Fibroblast of villous mesenchyme (primary cell): ENCODE data around the gene SYT1. TPM values are rescaled to one million over a fixed set of nuclear protein-coding genes. Genes with fewer than 3 reads are reported as not detected.

ENCODE experiments used
- DNase-seq: peaks from one replicate; pipeline ENCODE4 v3.0.0-alpha.2; 2010; ENCODE audit warnings: low read depth
- H3K4me3 ChIP-seq: 2 replicates; pipeline ENCODE4 v1.5.1; 2011; ENCODE audit warnings: low read depth, mild to moderate bottlenecking, low read length
- total RNA-seq: library from RNA; depleted of rRNA; stranded (reverse); fragments of >200 nt; gene quantifications from 2 replicates; pipeline ENCODE4 v1.2.3, GENCODE V29; 2012
- TF ChIP-seq, protein P1 (sequence below): IDR thresholded peaks from 2 replicates; pipeline ENCODE4 v1.5.1; 2012; ENCODE audit warnings: low read depth, mild to moderate bottlenecking, low read length; ENCODE audit not compliant: insufficient read depth

The SYT1 gene
- total RNA-seq, 1 donor: 3.9 TPM

DNA sequence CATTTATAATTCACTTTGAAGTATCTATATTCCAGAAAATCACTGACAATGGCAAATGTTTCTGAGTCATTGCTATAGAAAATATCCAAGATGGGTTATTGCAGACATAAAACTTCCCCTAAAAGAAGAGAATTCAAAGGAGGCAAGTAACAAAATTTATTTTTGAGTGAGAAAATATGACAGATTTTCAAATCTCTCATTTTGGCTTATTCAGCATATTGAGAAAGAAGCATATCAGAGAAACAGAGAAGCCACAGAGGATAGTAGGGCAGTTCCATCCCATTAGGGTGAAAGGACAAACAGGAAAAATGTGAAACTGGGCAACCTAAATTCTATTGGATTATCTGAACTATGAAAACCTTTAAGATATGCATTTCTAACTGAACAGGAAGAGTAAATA is 85.0 kb downstream of the SYT1 start:
- TF ChIP-seq, protein P1, sequence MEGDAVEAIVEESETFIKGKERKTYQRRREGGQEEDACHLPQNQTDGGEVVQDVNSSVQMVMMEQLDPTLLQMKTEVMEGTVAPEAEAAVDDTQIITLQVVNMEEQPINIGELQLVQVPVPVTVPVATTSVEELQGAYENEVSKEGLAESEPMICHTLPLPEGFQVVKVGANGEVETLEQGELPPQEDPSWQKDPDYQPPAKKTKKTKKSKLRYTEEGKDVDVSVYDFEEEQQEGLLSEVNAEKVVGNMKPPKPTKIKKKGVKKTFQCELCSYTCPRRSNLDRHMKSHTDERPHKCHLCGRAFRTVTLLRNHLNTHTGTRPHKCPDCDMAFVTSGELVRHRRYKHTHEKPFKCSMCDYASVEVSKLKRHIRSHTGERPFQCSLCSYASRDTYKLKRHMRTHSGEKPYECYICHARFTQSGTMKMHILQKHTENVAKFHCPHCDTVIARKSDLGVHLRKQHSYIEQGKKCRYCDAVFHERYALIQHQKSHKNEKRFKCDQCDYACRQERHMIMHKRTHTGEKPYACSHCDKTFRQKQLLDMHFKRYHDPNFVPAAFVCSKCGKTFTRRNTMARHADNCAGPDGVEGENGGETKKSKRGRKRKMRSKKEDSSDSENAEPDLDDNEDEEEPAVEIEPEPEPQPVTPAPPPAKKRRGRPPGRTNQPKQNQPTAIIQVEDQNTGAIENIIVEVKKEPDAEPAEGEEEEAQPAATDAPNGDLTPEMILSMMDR: no peak
- H3K4me3 ChIP-seq: no peak overlapping the region
- no peak for DNase-seq

GRCh38 chr12:78951803-78952551 is 87.4 kb downstream of the SYT1 start:
- H3K4me3 ChIP-seq: no peak overlapping the region
- DNase-seq: no peak
- TF ChIP-seq, protein P1: no peak

- no peak for DNase-seq
- TF ChIP-seq, protein P1: no peak
- H3K4me3 ChIP-seq: no peak overlapping the region
These were observed 88.0 kb downstream of the SYT1 start for GRCh38 chr12:78952552-78952929.

DNA sequence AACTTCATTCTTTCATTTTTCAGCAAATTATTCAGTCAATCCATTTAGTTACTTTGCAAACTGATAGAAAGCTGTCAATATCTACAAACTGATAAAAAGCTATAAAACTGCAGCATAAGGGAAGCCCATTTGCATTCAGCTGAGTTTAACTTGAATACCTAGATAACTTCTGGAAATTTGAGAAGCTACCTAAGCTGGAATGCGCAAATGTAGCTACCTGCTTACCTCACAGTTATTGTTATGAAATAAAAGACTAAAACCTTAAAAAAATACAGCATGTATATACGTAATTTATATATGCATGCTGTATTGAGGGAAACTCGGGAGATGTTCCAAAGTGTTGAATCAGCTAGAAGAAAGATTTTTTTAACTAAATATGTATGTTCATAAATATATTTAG is 94.4 kb downstream of the SYT1 start:
- no peak for DNase-seq
- H3K4me3 ChIP-seq: no peak overlapping the region
- TF ChIP-seq, protein P1: no peak

- no peak overlapping the region for H3K4me3 ChIP-seq
- TF ChIP-seq, protein P1: no peak
- DNase-seq: no peak
These were observed 95.0 kb downstream of the SYT1 start for GRCh38 chr12:78959556-78959955.

- no peak for DNase-seq
- TF ChIP-seq, protein P1: no peak
- no peak overlapping the region for H3K4me3 ChIP-seq
These were observed 96.6 kb downstream of the SYT1 start for GRCh38 chr12:78961171-78961570.
